Measurements from ENCODE around the gene EHBP1.
"Not testable (repeated sequence)": the region's sequence is repeated elsewhere in the genome, so short reads cannot be mapped to it uniquely, and the experiment has no call there.

The EHBP1 gene

GRCh38 chr2:62968668-62969067 lies 263.2 kb downstream of the EHBP1 start:
- DNase-seq = no peak

- DNase-seq = no peak
Measured at GRCh38 chr2:62971936-62972335, 266.4 kb downstream of the EHBP1 start.

GRCh38 chr2:62972601-62973000 lies 267.1 kb downstream of the EHBP1 start:
- no peak for DNase-seq

- DNase-seq = no peak
Measured at GRCh38 chr2:62974999-62975398, 269.5 kb downstream of the EHBP1 start.

- no peak for DNase-seq
Measured at GRCh38 chr2:62991605-62992004, 286.1 kb downstream of the EHBP1 start.

GRCh38 chr2:62992561-62992960 lies 287.0 kb downstream of the EHBP1 start:
- DNase-seq = no peak

GRCh38 chr2:62994206-62994605 lies 288.7 kb downstream of the EHBP1 start:
- no peak for DNase-seq

- no peak for DNase-seq
Measured at GRCh38 chr2:62996534-62997186, 291.1 kb downstream of the EHBP1 start.

- DNase-seq = no peak
Measured at GRCh38 chr2:62998949-62999348, 293.4 kb downstream of the EHBP1 start.

GRCh38 chr2:62999905-63000304 lies 294.4 kb downstream of the EHBP1 start:
- DNase-seq = no peak

GRCh38 chr2:63000801-63001200 lies 295.3 kb downstream of the EHBP1 start:
- no peak for DNase-seq

- DNase-seq = no peak
Measured at GRCh38 chr2:63001576-63001975, 296.1 kb downstream of the EHBP1 start.

GRCh38 chr2:63003351-63003750 lies 297.8 kb downstream of the EHBP1 start:
- no peak for DNase-seq

- no peak for DNase-seq
Measured at GRCh38 chr2:63007813-63008458, 302.4 kb downstream of the EHBP1 start.

- DNase-seq = no peak
Measured at GRCh38 chr2:63008838-63009237, 303.3 kb downstream of the EHBP1 start.

- DNase-seq = no peak
Measured at GRCh38 chr2:63009490-63009889, 304.0 kb downstream of the EHBP1 start.

GRCh38 chr2:63012541-63012940 lies 307.0 kb downstream of the EHBP1 start:
- no peak for DNase-seq

GRCh38 chr2:63013438-63013837 lies 307.9 kb downstream of the EHBP1 start:
- DNase-seq = no peak

GRCh38 chr2:63015389-63015788 lies 309.9 kb downstream of the EHBP1 start:
- no peak for DNase-seq

GRCh38 chr2:63018439-63018838 lies 312.9 kb downstream of the EHBP1 start:
- no peak for DNase-seq

GRCh38 chr2:63019686-63020085 lies 314.2 kb downstream of the EHBP1 start:
- DNase-seq = not testable (repeated sequence)

GRCh38 chr2:63023444-63023843 lies 317.9 kb downstream of the EHBP1 start:
- no peak for DNase-seq

GRCh38 chr2:63027220-63027619 lies 321.7 kb downstream of the EHBP1 start:
- DNase-seq = no peak

GRCh38 chr2:63029058-63029457 lies 323.5 kb downstream of the EHBP1 start:
- DNase-seq = no peak

- DNase-seq = no peak
Measured at GRCh38 chr2:63034526-63034925, 329.0 kb downstream of the EHBP1 start.

All from effector CD8-positive, alpha-beta T cell (primary cell).